ENCODE data around the gene SMAD5. TPM values are rescaled to one million over a fixed set of nuclear protein-coding genes. Genes with fewer than 3 reads are reported as not detected.

SMAD5 gene
- total and polyA plus RNA-seq, 2 of the 13 experiments (the other 11 are each of a cell fraction or from before 2014, with no cell fraction given): 27.2 to 48.5 TPM

DNA sequence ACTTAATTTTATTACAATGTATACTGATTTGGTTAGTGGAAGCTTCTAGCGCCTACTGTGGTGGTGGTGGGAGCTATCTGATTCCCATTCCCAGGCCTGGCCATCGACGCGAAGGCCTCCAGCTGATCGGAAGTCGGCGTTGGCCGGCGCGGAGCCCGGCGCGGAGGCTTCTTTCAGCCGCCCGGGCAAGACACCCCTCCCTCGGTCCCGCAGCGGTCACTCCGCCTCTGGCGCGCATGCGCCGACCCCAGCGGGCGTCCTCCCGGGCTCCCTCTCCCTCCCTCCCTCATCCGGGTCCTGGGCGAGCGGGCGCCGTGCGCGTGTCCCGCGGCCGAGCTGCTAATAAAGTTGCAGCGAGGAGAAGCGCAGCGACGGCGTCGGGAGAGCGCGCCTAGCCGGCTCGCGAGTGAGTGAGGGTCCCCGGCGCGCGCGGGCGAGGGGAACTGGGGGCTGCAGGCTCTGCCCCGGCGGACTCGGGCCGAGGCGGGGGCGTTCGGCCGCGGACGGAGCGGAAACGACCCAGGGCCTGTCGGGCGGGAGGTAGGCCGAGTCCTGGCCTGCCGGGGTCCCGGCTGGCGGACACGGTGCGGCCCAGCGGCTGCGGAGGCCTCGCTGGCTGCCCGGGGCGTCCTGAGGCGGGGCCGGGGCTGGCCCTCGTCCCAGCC lies at the start of gene SMAD5 (continued):
- TF ChIP-seq, protein P1, sequence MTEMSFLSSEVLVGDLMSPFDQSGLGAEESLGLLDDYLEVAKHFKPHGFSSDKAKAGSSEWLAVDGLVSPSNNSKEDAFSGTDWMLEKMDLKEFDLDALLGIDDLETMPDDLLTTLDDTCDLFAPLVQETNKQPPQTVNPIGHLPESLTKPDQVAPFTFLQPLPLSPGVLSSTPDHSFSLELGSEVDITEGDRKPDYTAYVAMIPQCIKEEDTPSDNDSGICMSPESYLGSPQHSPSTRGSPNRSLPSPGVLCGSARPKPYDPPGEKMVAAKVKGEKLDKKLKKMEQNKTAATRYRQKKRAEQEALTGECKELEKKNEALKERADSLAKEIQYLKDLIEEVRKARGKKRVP (CRISPR knock-in tag; IDR thresholded peaks at IDR 0.05): peak in 1 of 2 experiments; percentile 87; a peak in 2 of 4 replicates
- TF ChIP-seq ZNF24 (IDR thresholded peaks at IDR 0.05): no peak
- peak; percentile 92 for TF ChIP-seq ZSCAN31 (CRISPR knock-in tag; IDR thresholded peaks at IDR 0.05; ENCODE audit: low read depth)
- TF ChIP-seq NAIF1 (CRISPR knock-in tag; IDR thresholded peaks at IDR 0.05; ENCODE audit: borderline replicate concordance): no peak
- no peak for TF ChIP-seq ZNF598 (CRISPR knock-in tag; IDR thresholded peaks at IDR 0.05; ENCODE audit: borderline replicate concordance)
- no peak for TF ChIP-seq NFYC (CRISPR knock-in tag; IDR thresholded peaks at IDR 0.05)
- TF ChIP-seq ZNF367 (CRISPR knock-in tag; IDR thresholded peaks at IDR 0.05; ENCODE audit: borderline replicate concordance): no peak
- TF ChIP-seq ZBTB8A (CRISPR knock-in tag; IDR thresholded peaks at IDR 0.05; ENCODE audit: borderline replicate concordance, low read depth): peak; percentile 85; the same call in 1 of the 2 replicates
- TF ChIP-seq GMEB1 (CRISPR knock-in tag; IDR thresholded peaks at IDR 0.05; ENCODE audit: borderline replicate concordance): peak; percentile 90

- ATAC-seq: no peak
- FAIRE-seq: no peak
- Histone ChIP-seq H3K4me2 (ENCODE audit: low read depth, low read length) (no peak overlapping the region), H3K79me2 (ENCODE audit: insufficient read depth, low read length) (no peaks in the 10 kb centered on the region), H3K9ac (ENCODE audit: insufficient read depth, low read depth, low read length) (no peak overlapping the region), H3K27ac (ENCODE audit: extremely low read length, insufficient read depth, low read length) (no peak overlapping the region), H3K9me3 (ENCODE audit: low read length) (no peaks in the 10 kb centered on the region), H3K4me3 (replicated peaks in 1 of 3; ENCODE audit: insufficient read depth in 1 of 3, low read depth in 2 of 3, low read length in 3 of 3) (no peak overlapping the region), H3K36me3 (replicated peaks in 1 of 2; ENCODE audit: control insufficient read depth in 1 of 2, insufficient read depth in 2 of 2, low read length in 2 of 2) (no peaks in the 10 kb centered on the region), H4K20me1 (ENCODE audit: insufficient read depth, low read length) (no peaks in the 10 kb centered on the region), H3K27me3 (ENCODE audit: control insufficient read depth in 1 of 2, insufficient read depth in 2 of 2, low read length in 2 of 2) (no peaks in the 10 kb centered on the region), H2AFZ (ENCODE audit: low read length) (no peak overlapping the region), H3K4me1 (ENCODE audit: insufficient read depth, low read length) (peaks cover 37% of the 10 kb centered on the region)
- POLR2A ChIA-PET: no interaction called here
- 100% methylated on average over 1 of the region's 1 CpG for WGBS (ENCODE audit: low lambda C conversion rate)
- DNase-seq (ENCODE audit: low spot score): no peak
- intact Hi-C loops (cut with micrococcal nuclease; ENCODE audit: unreplicated experiment): loop anchor here (5.0 kb wide), 1 partner anchor 88 kb away; no protein-coding TSS in a partner anchor
- TF ChIP-seq HNRNPK (IDR thresholded peaks at IDR 0.05; ENCODE audit: low read depth, low read length, poor library complexity, severe bottlenecking) (no peak), ZNF788 (CRISPR knock-in tag; IDR thresholded peaks at IDR 0.05; ENCODE audit: borderline replicate concordance) (no peak), CREM (IDR thresholded peaks at IDR 0.05) (no peak), CREM (CRISPR knock-in tag; IDR thresholded peaks at IDR 0.05) (no peak)
- TF ChIP-seq, protein P2, sequence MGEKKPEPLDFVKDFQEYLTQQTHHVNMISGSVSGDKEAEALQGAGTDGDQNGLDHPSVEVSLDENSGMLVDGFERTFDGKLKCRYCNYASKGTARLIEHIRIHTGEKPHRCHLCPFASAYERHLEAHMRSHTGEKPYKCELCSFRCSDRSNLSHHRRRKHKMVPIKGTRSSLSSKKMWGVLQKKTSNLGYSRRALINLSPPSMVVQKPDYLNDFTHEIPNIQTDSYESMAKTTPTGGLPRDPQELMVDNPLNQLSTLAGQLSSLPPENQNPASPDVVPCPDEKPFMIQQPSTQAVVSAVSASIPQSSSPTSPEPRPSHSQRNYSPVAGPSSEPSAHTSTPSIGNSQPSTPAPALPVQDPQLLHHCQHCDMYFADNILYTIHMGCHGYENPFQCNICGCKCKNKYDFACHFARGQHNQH (CRISPR knock-in tag; IDR thresholded peaks at IDR 0.05): no peak
- TF ChIP-seq, protein P3, sequence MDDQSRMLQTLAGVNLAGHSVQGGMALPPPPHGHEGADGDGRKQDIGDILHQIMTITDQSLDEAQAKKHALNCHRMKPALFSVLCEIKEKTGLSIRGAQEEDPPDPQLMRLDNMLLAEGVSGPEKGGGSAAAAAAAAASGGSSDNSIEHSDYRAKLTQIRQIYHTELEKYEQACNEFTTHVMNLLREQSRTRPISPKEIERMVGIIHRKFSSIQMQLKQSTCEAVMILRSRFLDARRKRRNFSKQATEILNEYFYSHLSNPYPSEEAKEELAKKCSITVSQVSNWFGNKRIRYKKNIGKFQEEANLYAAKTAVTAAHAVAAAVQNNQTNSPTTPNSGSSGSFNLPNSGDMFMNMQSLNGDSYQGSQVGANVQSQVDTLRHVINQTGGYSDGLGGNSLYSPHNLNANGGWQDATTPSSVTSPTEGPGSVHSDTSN (CRISPR knock-in tag; IDR thresholded peaks at IDR 0.05; ENCODE audit: borderline replicate concordance): no peak
- in situ Hi-C loops (cut with HindIII; ENCODE audit: extremely low pct_ligation_motif_present, low pct_unique_long_range_greater_than_20kb): loop anchor here (5.0 kb wide), 1 partner anchor 197 kb away; no protein-coding TSS in a partner anchor
- CTCF ChIA-PET (ENCODE audit: low intra/inter-chr PET ratio, low total read pairs): no interaction called here
- no TSS peak for BruUV-seq (replicated peaks)
Measured at GRCh38 chr5:136084698-136085097, 47.9 kb upstream of the SMAD5 start.

All from HepG2 (cell line).